Transverse colon (tissue), 4 donors: ENCODE data around the gene ZYG11A. TPM values are rescaled to one million over a fixed set of nuclear protein-coding genes. Genes with fewer than 3 reads are reported as not detected.

Experiments
- DNase-seq: peaks from one replicate; pipeline ENCODE4 v3.0.0-alpha.2; 2019
- H3K27ac ChIP-seq, 4 donors: fragments of 200-600 bp; sonication (generic); 2 replicates each; pipeline ENCODE4 v1.5.1; 2016 to 2018; ENCODE audit warnings: inconsistent platforms in 4 of 4
- H3K27me3 ChIP-seq: fragments of 200-600 bp; sonication (generic); 2 replicates; pipeline ENCODE4 v1.5.1; 2017; ENCODE audit warnings: inconsistent platforms
- H3K36me3 ChIP-seq, 4 donors: fragments of 200-600 bp; sonication (generic); 2 replicates each; pipeline ENCODE4 v1.5.1; 2017 to 2019; ENCODE audit warnings: inconsistent platforms in 4 of 4
- H3K4me1 ChIP-seq, 4 donors: fragments of 200-600 bp; sonication (generic); 2 replicates each; pipeline ENCODE4 v1.5.1; 2017 to 2020; ENCODE audit warnings: inconsistent platforms in 4 of 4
- H3K4me3 ChIP-seq, 4 donors: fragments of 200-600 bp; sonication (generic); 1 replicate in 1 of 4; 2 replicates in 3 of 4; pipeline versions ENCODE4 v1.5.1 to v1.6.1; 2017 to 2019; ENCODE audit warnings: inconsistent platforms in 4 of 4
- H3K9me3 ChIP-seq, 2 donors: fragments of 200-600 bp; sonication (generic); 2 replicates each; pipeline ENCODE4 v1.5.1; 2017 to 2019; ENCODE audit warnings: inconsistent platforms in 2 of 2
- CTCF ChIP-seq, 5 experiments: fragments of 200-600 bp in 3 of 5; fragments of 450-650 bp in 2 of 5; sonication (generic) in 3 of 5; IDR thresholded peaks; 1 replicate in 2 of 5; 2 replicates in 3 of 5; pipeline ENCODE4 v1.5.1; 2016 to 2017; ENCODE audit warnings: antibody characterized with exemption in 5 of 5, inconsistent platforms in 3 of 5, mild to moderate bottlenecking in 2 of 5, moderate library complexity in 1 of 5
- EP300 ChIP-seq: sonication (generic); formaldehyde crosslinking; IDR thresholded peaks from one replicate; pipeline ENCODE4 v1.6.1; 2017; ENCODE audit warnings: antibody characterized with exemption, low read depth
- POLR2A ChIP-seq: fragments of 450-650 bp; IDR thresholded peaks from one replicate; pipeline ENCODE4 v1.6.1; 2016; ENCODE audit warnings: antibody characterized with exemption, mild to moderate bottlenecking, moderate library complexity
- POLR2AphosphoS5 ChIP-seq, 3 donors: sonication (generic); formaldehyde crosslinking; IDR thresholded peaks; one replicate each; pipeline ENCODE4 v1.6.1; 2016; ENCODE audit warnings: antibody characterized with exemption in 3 of 3
- WGBS, 2 donors: methylation state at CpG; one replicate each; pipeline ENCODE4 v1.1.5; 2018; ENCODE audit warnings: low coverage in 1 of 2; 5-methylcytosine and 5-hydroxymethylcytosine counted together
- in situ Hi-C, 4 donors: fragments of 200-750 bp; cut with MboI; loops; one replicate each; pipeline versions ENCODE4 v1.15.0 to v1.15.1; 2017; ENCODE audit warnings: low sequenced_read_pairs in 3 of 4, low pct_ligation_motif_present in 1 of 4, low pct_unique_long_range_greater_than_20kb in 1 of 4
- intact Hi-C: fragments of 100-400 bp; cut with DNase I; formaldehyde crosslinking; loops from one replicate; pipeline ENCODE4 v1.15.1; 2023; ENCODE audit warnings: low total_unique reads
- total RNA-seq, 4 donors: library from RNA; depleted of rRNA; stranded (reverse); fragments of >200 nt; gene quantifications; one replicate each; pipeline ENCODE4 v1.1.0, GENCODE V29; 2016

Gene ZYG11A
- total RNA-seq, 4 donors from 2014 or later = 0.32 TPM; not detected in 3

GRCh38 chr1:52892424-52893215, 50.1 kb downstream of the ZYG11A start:
- Histone ChIP-seq H3K4me1 (no peaks in the 10 kb centered on the region), H3K4me3 (no peak overlapping the region), H3K9me3 (no peaks in the 10 kb centered on the region), H3K27ac (no peak overlapping the region), H3K36me3 (no peaks in the 10 kb centered on the region), H3K27me3 (no peaks in the 10 kb centered on the region)
- in situ Hi-C loops (no loop called here), intact Hi-C loops (no loop called here)
- TF ChIP-seq POLR2AphosphoS5 (IDR thresholded peaks at IDR 0.05) (no peak), EP300 (no peak), POLR2A (no peak), CTCF (IDR thresholded peaks at IDR 0.05) (no peak)
- DNase-seq = no peak
- WGBS, 2 donors = 88 to 95% methylated on average over 5 of the region's 5 CpGs

GRCh38 chr1:52899445-52899894, 56.9 kb downstream of the ZYG11A start:
- H3K27ac ChIP-seq = no peak overlapping the region
- no peak for DNase-seq
- H3K4me1 ChIP-seq = no peaks in the 10 kb centered on the region
- no peak overlapping the region for H3K4me3 ChIP-seq
- WGBS, 2 donors = 46% methylated on average over 4 of the region's 4 CpGs; no CpG with 5 or more reads in 1 of the 2 donors
- H3K27me3 ChIP-seq = no peaks in the 10 kb centered on the region
- no peaks in the 10 kb centered on the region for H3K36me3 ChIP-seq
- no peak for TF ChIP-seq EP300
- TF ChIP-seq POLR2A = no peak
- TF ChIP-seq POLR2AphosphoS5 (IDR thresholded peaks at IDR 0.05) = no peak
- TF ChIP-seq CTCF (IDR thresholded peaks at IDR 0.05) = no peak
- intact Hi-C loops (no loop called here), in situ Hi-C loops (no loop called here)
- H3K9me3 ChIP-seq = no peaks in the 10 kb centered on the region

- Histone ChIP-seq H3K36me3 (no peaks in the 10 kb centered on the region), H3K9me3 (no peaks in the 10 kb centered on the region), H3K4me3 (no peak overlapping the region), H3K27ac (no peak overlapping the region), H3K4me1 (peaks cover 0 to 1% (median 0%) of the 10 kb centered on the region in 4 donors), H3K27me3 (no peaks in the 10 kb centered on the region)
- DNase-seq = no peak
- 81 to 88% methylated on average over 2 of the region's 2 CpGs for WGBS, 2 donors
- intact Hi-C loops (no loop called here), in situ Hi-C loops (loop anchor here in 1 of 4 donors (25.0 kb wide), 1 partner anchor 287 kb away; the partner anchor contains the start of gene CPT2)
- TF ChIP-seq CTCF (IDR thresholded peaks at IDR 0.05) = no peak
- no peak for TF ChIP-seq POLR2AphosphoS5 (IDR thresholded peaks at IDR 0.05)
Measured at GRCh38 chr1:52900402-52900801, 57.8 kb downstream of the ZYG11A start.

GRCh38 chr1:52901384-52901783, 58.8 kb downstream of the ZYG11A start:
- WGBS, 2 donors = 88 to 89% methylated on average over 1 of the region's 1 CpG
- Histone ChIP-seq H3K36me3 (no peaks in the 10 kb centered on the region), H3K27me3 (no peaks in the 10 kb centered on the region), H3K4me3 (no peak overlapping the region), H3K4me1 (peaks cover 0 to 6% (median 1%) of the 10 kb centered on the region in 4 donors), H3K9me3 (no peaks in the 10 kb centered on the region), H3K27ac (no peak overlapping the region)
- no peak for TF ChIP-seq POLR2AphosphoS5 (IDR thresholded peaks at IDR 0.05)
- TF ChIP-seq EP300 = no peak
- TF ChIP-seq POLR2A = no peak
- TF ChIP-seq CTCF (IDR thresholded peaks at IDR 0.05) = no peak
- in situ Hi-C loops = loop anchor here in 1 of 4 donors (25.0 kb wide), 1 partner anchor 286 kb away; the partner anchor contains the start of gene CPT2
- DNase-seq = no peak
- intact Hi-C loops = no loop called here
